ENCODE measurements around the gene PDIK1L.

The PDIK1L gene

GRCh38 chr1:26164036-26164860 is 52.6 kb downstream of the PDIK1L start:
- no peaks in the 10 kb centered on the region for H3K36me3 ChIP-seq (ENCODE audit: control insufficient read depth in 4 of 4, insufficient read depth in 4 of 4, low read length in 3 of 4)
- 15% methylated on average over 59 of the region's 72 CpGs for WGBS (ENCODE audit: insufficient coverage)
- peaks cover 0 to 43% (median 28%) of the 10 kb centered on the region in 4 experiments for H3K4me1 ChIP-seq (ENCODE audit: control extremely low read depth in 1 of 4, control insufficient read depth in 4 of 4, insufficient read depth in 4 of 4, low read length in 3 of 4)
- no peak overlapping the region for H3K27ac ChIP-seq (ENCODE audit: insufficient read depth in 1 of 2, low read depth in 1 of 2, low read length in 2 of 2, poor library complexity in 1 of 2, severe bottlenecking in 2 of 2)
- CTCF ChIA-PET: interaction anchor here (0.7 to 2.1 kb wide), 11 partner anchors 9 to 200 kb away, joined by 3 to 6 read pairs (median 4); no protein-coding TSS in a partner anchor
- peak overlapping the region in 6 of 7 experiments; percentile 31 to 71 (median 50) for H3K4me3 ChIP-seq (ENCODE audit: control insufficient read depth in 1 of 7, extremely low read depth in 1 of 7, insufficient read depth in 4 of 7, low read depth in 2 of 7, low read length in 6 of 7)
- POLR2A ChIA-PET: no interaction called here
- DNase-seq: peak; percentile 40 to 55 (median 54)
- H3K9me3 ChIP-seq (ENCODE audit: control extremely low read depth in 1 of 5, control insufficient read depth in 4 of 5, insufficient read depth in 2 of 5, low read depth in 1 of 5, low read length in 4 of 5): no peaks in the 10 kb centered on the region
- peaks cover 0 to 22% (median 11%) of the 10 kb centered on the region in 5 experiments for H3K27me3 ChIP-seq (replicated peaks in 2 of 5; ENCODE audit: control insufficient read depth in 4 of 5, insufficient read depth in 5 of 5, low read length in 4 of 5)

DNA sequence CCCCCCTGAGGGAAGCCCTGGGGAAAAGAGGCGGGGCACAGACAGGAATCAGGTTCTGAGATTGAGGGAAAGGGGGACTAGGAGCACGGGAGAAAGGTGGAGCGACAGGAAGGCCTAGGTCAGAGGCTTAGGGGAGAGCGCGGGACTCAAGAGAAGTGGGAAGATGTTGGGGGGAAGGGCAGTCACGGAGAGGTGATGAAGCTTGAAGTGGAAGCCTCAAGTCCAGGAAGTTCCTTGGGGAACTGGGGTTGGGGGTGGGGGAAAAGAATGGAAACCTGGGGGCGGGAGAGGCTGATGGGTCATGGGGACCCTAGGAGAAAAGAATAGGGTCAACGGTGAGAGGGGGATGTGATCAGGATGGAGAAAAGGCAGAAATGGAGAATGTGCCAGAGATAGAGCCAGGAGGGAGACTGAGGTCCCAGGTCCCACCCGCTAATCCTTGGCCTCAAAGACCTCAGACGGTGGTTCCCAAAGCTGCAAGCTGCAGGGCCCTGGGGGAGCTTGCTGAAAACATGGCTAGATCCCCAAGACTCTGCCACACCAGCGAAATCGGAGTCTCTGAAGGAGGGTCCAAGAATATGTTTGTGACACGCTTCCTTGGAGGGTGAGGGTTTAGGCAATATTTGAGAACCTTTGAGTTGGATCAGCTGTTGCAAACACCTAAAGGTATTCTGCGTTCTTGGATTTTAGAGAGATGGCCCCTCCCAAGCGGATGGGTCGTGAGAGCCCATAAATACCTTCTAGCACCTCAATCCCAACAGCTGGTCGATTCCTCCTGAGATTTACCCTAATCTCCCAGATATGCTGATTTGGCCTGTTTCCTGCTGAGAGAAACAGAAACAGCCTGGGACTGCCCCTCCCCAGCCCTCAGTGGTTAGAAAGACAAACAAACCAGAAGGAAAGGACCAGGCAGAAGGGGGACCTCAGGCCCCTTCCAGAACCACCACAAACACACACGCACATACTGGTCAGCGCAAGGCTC is 53.5 kb downstream of the PDIK1L start:
- Histone ChIP-seq H3K27me3 (replicated peaks in 2 of 5; ENCODE audit: control insufficient read depth in 4 of 5, insufficient read depth in 5 of 5, low read length in 4 of 5) (peaks cover 0 to 22% (median 11%) of the 10 kb centered on the region in 5 experiments), H3K36me3 (ENCODE audit: control insufficient read depth in 4 of 4, insufficient read depth in 4 of 4, low read length in 3 of 4) (no peaks in the 10 kb centered on the region), H3K4me3 (ENCODE audit: control insufficient read depth in 1 of 7, extremely low read depth in 1 of 7, insufficient read depth in 4 of 7, low read depth in 2 of 7, low read length in 6 of 7) (peak overlapping the region in 1 of 7 experiments; percentile 64), H3K9me3 (ENCODE audit: control extremely low read depth in 1 of 5, control insufficient read depth in 4 of 5, insufficient read depth in 2 of 5, low read depth in 1 of 5, low read length in 4 of 5) (no peaks in the 10 kb centered on the region), H3K27ac (ENCODE audit: insufficient read depth in 1 of 2, low read depth in 1 of 2, low read length in 2 of 2, poor library complexity in 1 of 2, severe bottlenecking in 2 of 2) (no peak overlapping the region), H3K4me1 (ENCODE audit: control extremely low read depth in 1 of 4, control insufficient read depth in 4 of 4, insufficient read depth in 4 of 4, low read length in 3 of 4) (peaks cover 0 to 44% (median 29%) of the 10 kb centered on the region in 4 experiments)
- ChIA-PET CTCF (interaction anchor here (0.7 to 1.9 kb wide), 10 partner anchors 9 to 199 kb away, joined by 3 to 6 read pairs (median 4); no protein-coding TSS in a partner anchor), POLR2A (interaction anchor here (0.7 kb wide), 1 partner anchor 9 kb away, joined by 4 read pairs; no protein-coding TSS in a partner anchor)
- WGBS (ENCODE audit: insufficient coverage): 69% methylated on average over 13 of the region's 19 CpGs
- no peak for DNase-seq

DNA sequence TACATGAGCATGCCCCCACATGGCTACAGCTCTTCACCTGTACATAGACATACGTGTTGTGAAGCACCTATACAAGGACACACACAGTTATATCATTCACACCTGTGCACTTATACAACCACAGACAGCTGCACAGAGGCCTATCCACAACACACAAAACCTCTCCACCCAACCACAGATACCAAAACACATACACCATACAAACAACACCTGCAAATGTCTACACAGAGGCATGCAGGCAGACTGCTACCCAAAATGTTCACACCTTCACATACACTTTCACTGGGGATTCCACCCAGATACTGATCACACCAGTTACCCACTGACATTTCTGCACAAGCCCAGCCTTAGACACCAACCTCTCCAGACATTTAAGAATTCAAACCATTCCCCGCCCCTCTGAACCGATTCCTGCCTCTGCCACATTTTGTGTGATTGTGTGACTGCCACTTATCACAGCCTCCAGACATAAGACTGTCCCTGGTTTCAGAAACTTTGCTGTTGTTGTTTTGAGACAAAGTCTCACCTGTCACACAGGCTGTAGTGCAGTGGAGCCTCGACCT is 55.2 kb downstream of the PDIK1L start:
- H3K36me3 ChIP-seq (ENCODE audit: control insufficient read depth in 4 of 4, insufficient read depth in 4 of 4, low read length in 3 of 4): peaks cover 0 to 9% (median 2%) of the 10 kb centered on the region in 4 experiments
- H3K27me3 ChIP-seq (replicated peaks in 2 of 5; ENCODE audit: control insufficient read depth in 4 of 5, insufficient read depth in 5 of 5, low read length in 4 of 5): peaks cover 0 to 8% (median 5%) of the 10 kb centered on the region in 5 experiments
- 97% methylated on average over 4 of the region's 4 CpGs for WGBS (ENCODE audit: insufficient coverage)
- H3K4me3 ChIP-seq (ENCODE audit: control insufficient read depth in 1 of 7, extremely low read depth in 1 of 7, insufficient read depth in 4 of 7, low read depth in 2 of 7, low read length in 6 of 7): no peak overlapping the region
- DNase-seq: no peak
- H3K4me1 ChIP-seq (ENCODE audit: control extremely low read depth in 1 of 4, control insufficient read depth in 4 of 4, insufficient read depth in 4 of 4, low read length in 3 of 4): peaks cover 0 to 42% (median 25%) of the 10 kb centered on the region in 4 experiments
- ChIA-PET CTCF (interaction anchor here (1.2 to 1.9 kb wide), 2 partner anchors 22 to 60 kb away, joined by 3 to 5 read pairs; no protein-coding TSS in a partner anchor), POLR2A (no interaction called here)
- no peak overlapping the region for H3K27ac ChIP-seq (ENCODE audit: insufficient read depth in 1 of 2, low read depth in 1 of 2, low read length in 2 of 2, poor library complexity in 1 of 2, severe bottlenecking in 2 of 2)
- no peaks in the 10 kb centered on the region for H3K9me3 ChIP-seq (ENCODE audit: control extremely low read depth in 1 of 5, control insufficient read depth in 4 of 5, insufficient read depth in 2 of 5, low read depth in 1 of 5, low read length in 4 of 5)

- no peaks in the 10 kb centered on the region for H3K9me3 ChIP-seq (ENCODE audit: control extremely low read depth in 1 of 5, control insufficient read depth in 4 of 5, insufficient read depth in 2 of 5, low read depth in 1 of 5, low read length in 4 of 5)
- H3K36me3 ChIP-seq (ENCODE audit: control insufficient read depth in 4 of 4, insufficient read depth in 4 of 4, low read length in 3 of 4): peaks cover 0 to 10% (median 5%) of the 10 kb centered on the region in 4 experiments
- H3K4me3 ChIP-seq (ENCODE audit: control insufficient read depth in 1 of 7, extremely low read depth in 1 of 7, insufficient read depth in 4 of 7, low read depth in 2 of 7, low read length in 6 of 7): peak within 1 kb of the TSS; percentile 70 to 85 (median 79)
- peak within 1 kb of the TSS in 1 of 2 experiments; percentile 85 for H3K27ac ChIP-seq (ENCODE audit: insufficient read depth in 1 of 2, low read depth in 1 of 2, low read length in 2 of 2, poor library complexity in 1 of 2, severe bottlenecking in 2 of 2)
- no peak for DNase-seq
- peaks cover 0 to 35% (median 19%) of the 10 kb centered on the region in 4 experiments for H3K4me1 ChIP-seq (ENCODE audit: control extremely low read depth in 1 of 4, control insufficient read depth in 4 of 4, insufficient read depth in 4 of 4, low read length in 3 of 4)
- POLR2A ChIA-PET: no interaction called here
- H3K27me3 ChIP-seq (replicated peaks in 2 of 5; ENCODE audit: control insufficient read depth in 4 of 5, insufficient read depth in 5 of 5, low read length in 4 of 5): no peaks in the 10 kb centered on the region
- CTCF ChIA-PET: interaction anchor here (1.5 to 2.0 kb wide), 6 partner anchors 9 to 149 kb away, joined by 4 to 11 read pairs (median 8); partner anchors contain the start of genes CD52, CEP85 and CNKSR1
- WGBS (ENCODE audit: insufficient coverage): 96% methylated on average over 5 of the region's 5 CpGs
Measured at GRCh38 chr1:26168410-26169197, 57.0 kb downstream of the PDIK1L start, which contains the start of gene C1orf232. Gene C1orf232 (minus strand): TSS chr1:26168963. CDS start chr1:26168499, 464 bp downstream.

GRCh38 chr1:26169198-26169554 is 57.6 kb downstream of the PDIK1L start:
- Histone ChIP-seq H3K27me3 (replicated peaks in 2 of 5; ENCODE audit: control insufficient read depth in 4 of 5, insufficient read depth in 5 of 5, low read length in 4 of 5) (no peaks in the 10 kb centered on the region), H3K36me3 (ENCODE audit: control insufficient read depth in 4 of 4, insufficient read depth in 4 of 4, low read length in 3 of 4) (peaks cover 0 to 10% (median 5%) of the 10 kb centered on the region in 4 experiments), H3K4me1 (ENCODE audit: control extremely low read depth in 1 of 4, control insufficient read depth in 4 of 4, insufficient read depth in 4 of 4, low read length in 3 of 4) (peaks cover 0 to 30% (median 14%) of the 10 kb centered on the region in 4 experiments), H3K27ac (ENCODE audit: insufficient read depth in 1 of 2, low read depth in 1 of 2, low read length in 2 of 2, poor library complexity in 1 of 2, severe bottlenecking in 2 of 2) (peak overlapping the region in 1 of 2 experiments; percentile 85), H3K4me3 (ENCODE audit: control insufficient read depth in 1 of 7, extremely low read depth in 1 of 7, insufficient read depth in 4 of 7, low read depth in 2 of 7, low read length in 6 of 7) (peak overlapping the region in 3 of 7 experiments; percentile 79 to 84 (median 83)), H3K9me3 (ENCODE audit: control extremely low read depth in 1 of 5, control insufficient read depth in 4 of 5, insufficient read depth in 2 of 5, low read depth in 1 of 5, low read length in 4 of 5) (no peaks in the 10 kb centered on the region)
- DNase-seq: no peak
- POLR2A ChIA-PET: interaction anchor here (0.6 kb wide), 1 partner anchor 150 kb away, joined by 6 read pairs; no protein-coding TSS in a partner anchor
- CTCF ChIA-PET: interaction anchor here (0.6 to 2.0 kb wide), 14 partner anchors 8 to 210 kb away, joined by 3 to 11 read pairs (median 4); partner anchors contain the start of genes CD52, CEP85 and CNKSR1
- WGBS (ENCODE audit: insufficient coverage): 94% methylated on average over 3 of the region's 4 CpGs
